ENCODE results near the gene ATG4C.

DNA sequence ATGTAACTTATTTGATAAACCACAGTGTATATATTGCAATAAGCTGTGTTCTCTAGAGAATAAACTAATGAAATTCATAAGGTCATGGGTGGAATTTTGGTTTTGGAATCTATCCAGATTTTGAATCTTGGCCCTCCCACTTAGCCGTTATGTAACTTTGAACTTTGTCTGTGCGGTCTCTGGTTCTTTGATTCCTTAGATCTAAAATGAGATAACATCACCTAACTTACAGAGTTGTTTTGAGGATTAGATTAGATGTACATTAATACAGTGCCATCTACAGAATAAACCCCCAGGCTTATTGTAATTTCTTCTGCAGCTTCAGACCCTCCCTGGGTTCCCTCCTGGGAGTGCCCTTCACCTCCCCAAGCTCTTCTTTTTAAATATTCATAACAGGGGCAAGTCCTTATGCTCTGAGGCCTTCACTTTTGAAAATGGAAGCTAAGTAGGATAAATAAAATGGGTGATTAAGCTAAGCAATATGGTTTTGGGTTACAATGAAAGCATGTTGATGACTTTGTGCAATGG is 124.3 kb downstream of the ATG4C start:
- TF ChIP-seq, protein P1, sequence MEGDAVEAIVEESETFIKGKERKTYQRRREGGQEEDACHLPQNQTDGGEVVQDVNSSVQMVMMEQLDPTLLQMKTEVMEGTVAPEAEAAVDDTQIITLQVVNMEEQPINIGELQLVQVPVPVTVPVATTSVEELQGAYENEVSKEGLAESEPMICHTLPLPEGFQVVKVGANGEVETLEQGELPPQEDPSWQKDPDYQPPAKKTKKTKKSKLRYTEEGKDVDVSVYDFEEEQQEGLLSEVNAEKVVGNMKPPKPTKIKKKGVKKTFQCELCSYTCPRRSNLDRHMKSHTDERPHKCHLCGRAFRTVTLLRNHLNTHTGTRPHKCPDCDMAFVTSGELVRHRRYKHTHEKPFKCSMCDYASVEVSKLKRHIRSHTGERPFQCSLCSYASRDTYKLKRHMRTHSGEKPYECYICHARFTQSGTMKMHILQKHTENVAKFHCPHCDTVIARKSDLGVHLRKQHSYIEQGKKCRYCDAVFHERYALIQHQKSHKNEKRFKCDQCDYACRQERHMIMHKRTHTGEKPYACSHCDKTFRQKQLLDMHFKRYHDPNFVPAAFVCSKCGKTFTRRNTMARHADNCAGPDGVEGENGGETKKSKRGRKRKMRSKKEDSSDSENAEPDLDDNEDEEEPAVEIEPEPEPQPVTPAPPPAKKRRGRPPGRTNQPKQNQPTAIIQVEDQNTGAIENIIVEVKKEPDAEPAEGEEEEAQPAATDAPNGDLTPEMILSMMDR (IDR thresholded peaks at IDR 0.05): no peak
- TF ChIP-seq POLR2A (IDR thresholded peaks at IDR 0.05): no peak

Measured in esophagus squamous epithelium (tissue), 4 donors.